ENCODE data around the gene OGFOD2. TPM values are rescaled to one million over a fixed set of nuclear protein-coding genes. Genes with fewer than 3 reads are reported as not detected.
A peak's percentile ranks its signal among the peaks of the same experiment; 100 is the strongest.

The OGFOD2 gene
- total RNA-seq, 4 donors from 2014 or later = 7.2 to 19.8 (median 13.4) TPM

GRCh38 chr12:122978507-122978955, 3.5 kb downstream of the OGFOD2 start:
- no peak overlapping the region for H3K4me3 ChIP-seq
- no peaks in the 10 kb centered on the region for H3K9me3 ChIP-seq
- 42 to 73% methylated on average over 4 to 12 of the region's 21 CpGs for WGBS, 2 donors
- peaks cover 0 to 50% (median 2%) of the 10 kb centered on the region in 3 donors for H3K36me3 ChIP-seq
- H3K4me1 ChIP-seq = peaks cover 0 to 81% (median 55%) of the 10 kb centered on the region in 4 donors
- no peaks in the 10 kb centered on the region for H3K27me3 ChIP-seq
- H3K27ac ChIP-seq = no peak overlapping the region
- no peak for TF ChIP-seq CTCF (IDR thresholded peaks at IDR 0.05)
- no peak for TF ChIP-seq EP300 (IDR thresholded peaks at IDR 0.05)
- TF ChIP-seq POLR2A (IDR thresholded peaks at IDR 0.05) = no peak
- DNase-seq (ENCODE audit: low spot score in 2 of 2) = no peak

GRCh38 chr12:122979001-122979907, 4.2 kb downstream of the OGFOD2 start:
- TF ChIP-seq EP300 (IDR thresholded peaks at IDR 0.05) (no peak), POLR2A (IDR thresholded peaks at IDR 0.05) (no peak), CTCF (IDR thresholded peaks at IDR 0.05) (no peak)
- peaks cover 0 to 50% (median 2%) of the 10 kb centered on the region in 3 donors for H3K36me3 ChIP-seq
- peaks cover 0 to 81% (median 57%) of the 10 kb centered on the region in 4 donors for H3K4me1 ChIP-seq
- H3K27ac ChIP-seq = peak overlapping the region in 1 of 4 donors; percentile 93
- H3K4me3 ChIP-seq = peak overlapping the region in 3 of 4 donors; percentile 81 to 100 (median 96)
- H3K27me3 ChIP-seq = no peaks in the 10 kb centered on the region
- no peaks in the 10 kb centered on the region for H3K9me3 ChIP-seq
- no peak for DNase-seq (ENCODE audit: low spot score in 2 of 2)
- WGBS, 2 donors = 60 to 72% methylated on average over 24 to 25 of the region's 28 CpGs

GRCh38 chr12:122979908-122980182, 4.8 kb downstream of the OGFOD2 start:
- Histone ChIP-seq H3K9me3 (no peaks in the 10 kb centered on the region), H3K36me3 (peaks cover 0 to 50% (median 2%) of the 10 kb centered on the region in 3 donors), H3K4me1 (peaks cover 0 to 87% (median 63%) of the 10 kb centered on the region in 4 donors), H3K4me3 (peak overlapping the region; percentile 81 to 100 (median 96)), H3K27me3 (no peaks in the 10 kb centered on the region), H3K27ac (peak overlapping the region in 3 of 4 donors; percentile 82 to 93 (median 91))
- WGBS, 2 donors = 0 to 1% methylated on average over 7 of the region's 7 CpGs
- TF ChIP-seq POLR2A (IDR thresholded peaks at IDR 0.05) = no peak
- no peak for TF ChIP-seq CTCF (IDR thresholded peaks at IDR 0.05)
- TF ChIP-seq EP300 (IDR thresholded peaks at IDR 0.05) = no peak
- no peak for DNase-seq (ENCODE audit: low spot score in 2 of 2)

GRCh38 chr12:122980183-122981035, 5.4 kb downstream of the OGFOD2 start, which contains the start of gene ARL6IP4:
Gene ARL6IP4, plus strand, starts transcription at chr12:122980681. Its CDS starts 459 bp downstream, at chr12:122981140.
- Histone ChIP-seq H3K27me3 (no peaks in the 10 kb centered on the region), H3K27ac (peak within 1 kb of the TSS; percentile 82 to 94 (median 92)), H3K4me3 (peak within 1 kb of the TSS; percentile 81 to 100 (median 96)), H3K36me3 (peaks cover 0 to 50% (median 2%) of the 10 kb centered on the region in 3 donors), H3K9me3 (no peaks in the 10 kb centered on the region), H3K4me1 (peaks cover 0 to 92% (median 69%) of the 10 kb centered on the region in 4 donors)
- TF ChIP-seq CTCF (IDR thresholded peaks at IDR 0.05) (peak in 3 of 5 experiments; percentile 3 to 42 (median 35)), POLR2A (IDR thresholded peaks at IDR 0.05) (peak; percentile 58 to 86), EP300 (IDR thresholded peaks at IDR 0.05) (peak in 1 of 2 donors; percentile 81)
- WGBS, 2 donors = 0 to 1% methylated on average over 15 to 31 of the region's 96 CpGs
- peak in 1 of 2 donors; percentile 31 for DNase-seq (ENCODE audit: low spot score in 2 of 2)
